HFF-Myc (cell line): ENCODE measurements around the gene GNPDA2.

Source experiments
- DNase-seq: peaks from one replicate; pipeline ENCODE4 v3.0.0-alpha.2; 2011; ENCODE audit warnings: low read depth; ENCODE audit errors: extremely low read depth
- H3K4me3 ChIP-seq: replicated peaks from 2 replicates; pipeline ENCODE4 v1.5.1; 2011; ENCODE audit warnings: low read depth, mild to moderate bottlenecking, control low read depth, low read length
- CTCF ChIP-seq: IDR thresholded peaks from 2 replicates; pipeline ENCODE4 v1.5.1; 2012; ENCODE audit warnings: mild to moderate bottlenecking, low read depth, low read length, control low read depth; ENCODE audit errors: missing control alignments

The GNPDA2 gene

GRCh38 chr4:44725726-44726037 lies 674 bp downstream of the GNPDA2 start:
- DNase-seq, result no peak
- peak overlapping the region; percentile 88 for H3K4me3 ChIP-seq
- no peak for TF ChIP-seq CTCF

GRCh38 chr4:44725166-44725565 lies 1.2 kb downstream of the GNPDA2 start:
- no peak for DNase-seq
- H3K4me3 ChIP-seq, result peak overlapping the region; percentile 88
- no peak for TF ChIP-seq CTCF

GRCh38 chr4:44722001-44722400 lies 4.4 kb downstream of the GNPDA2 start:
- DNase-seq, result no peak
- TF ChIP-seq CTCF, result no peak
- no peak overlapping the region for H3K4me3 ChIP-seq

GRCh38 chr4:44720371-44720770 lies 6.0 kb downstream of the GNPDA2 start:
- no peak for TF ChIP-seq CTCF
- no peak for DNase-seq

GRCh38 chr4:44716597-44716996 lies 9.8 kb downstream of the GNPDA2 start:
- H3K4me3 ChIP-seq, result no peak overlapping the region
- no peak for TF ChIP-seq CTCF
- no peak for DNase-seq

More at GRCh38 chr4:44720371-44720770, 6.0 kb downstream of the GNPDA2 start:
- no peak overlapping the region for H3K4me3 ChIP-seq

DNA sequence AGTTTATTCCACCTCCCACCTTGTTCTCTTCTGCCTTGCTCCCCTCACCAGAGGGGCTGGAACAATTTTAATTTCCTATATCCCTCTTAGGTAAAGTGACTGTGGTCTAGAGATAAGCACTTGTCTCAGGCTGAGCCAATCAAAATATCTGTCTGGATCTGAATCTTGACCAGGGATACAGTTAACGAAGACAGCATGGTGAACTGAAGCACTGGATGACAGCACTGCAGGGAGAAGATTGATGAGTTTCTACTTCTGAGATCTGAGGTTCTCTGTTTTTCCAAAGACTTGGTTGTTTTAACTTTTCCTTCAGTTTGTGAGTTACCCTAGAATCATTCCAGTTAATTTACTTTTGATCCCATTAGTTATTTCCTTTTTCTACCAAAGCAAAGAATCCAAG lies 13.2 kb downstream of the GNPDA2 start:
- no peak for DNase-seq
- TF ChIP-seq CTCF, result no peak
- no peak overlapping the region for H3K4me3 ChIP-seq

GRCh38 chr4:44704673-44705072 lies 21.7 kb downstream of the GNPDA2 start:
- DNase-seq, result no peak
- TF ChIP-seq CTCF, result no peak
- H3K4me3 ChIP-seq, result no peak overlapping the region
